GM18520 (cell line): ENCODE measurements around the gene AGAP3.

Source experiments
- ATAC-seq: cut with Tn5 transposase; IDR thresholded peaks from one replicate; pipeline ENCODE4 v1.9.1; 2021; ENCODE audit not compliant: unreplicated experiment

The AGAP3 gene

DNA sequence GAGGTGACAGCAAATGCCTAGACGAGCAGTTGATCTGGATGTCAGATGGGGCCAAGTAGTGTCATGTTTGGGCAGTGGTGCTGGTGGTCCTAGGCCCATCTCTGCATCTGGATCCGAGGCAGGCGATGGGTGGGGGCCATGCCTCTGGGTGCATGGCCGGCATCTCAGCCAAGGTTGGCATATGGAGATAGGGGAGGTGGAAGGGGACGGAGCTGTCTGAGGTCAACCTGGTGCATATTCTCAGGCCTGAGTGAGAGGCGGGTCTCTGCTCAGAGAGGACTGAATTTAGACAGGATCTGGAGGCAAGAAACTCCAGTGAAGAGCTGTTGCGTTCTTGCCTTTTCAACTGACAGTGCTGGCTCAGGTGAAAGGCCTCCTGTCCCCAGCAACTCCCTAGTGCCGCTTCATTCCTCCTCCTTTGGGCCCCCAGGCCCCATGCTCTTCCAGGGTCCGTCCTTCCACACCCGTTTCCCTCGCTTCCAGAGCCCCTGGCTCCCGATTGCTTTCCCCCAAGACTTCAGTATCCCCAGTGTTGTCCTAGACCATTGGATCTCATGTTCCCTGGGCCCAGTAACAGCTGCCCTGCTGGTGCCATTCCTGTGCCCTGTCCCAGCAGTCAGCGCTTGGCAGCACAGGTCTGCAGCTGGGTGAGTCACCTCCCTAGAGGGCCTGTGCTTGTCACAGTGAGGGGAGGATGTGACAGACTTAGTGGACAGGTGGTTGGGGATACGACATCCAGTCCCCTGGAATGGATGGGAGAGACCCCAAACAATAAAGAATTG lies 48.7 kb downstream of the AGAP3 start:
- no peak for ATAC-seq

DNA sequence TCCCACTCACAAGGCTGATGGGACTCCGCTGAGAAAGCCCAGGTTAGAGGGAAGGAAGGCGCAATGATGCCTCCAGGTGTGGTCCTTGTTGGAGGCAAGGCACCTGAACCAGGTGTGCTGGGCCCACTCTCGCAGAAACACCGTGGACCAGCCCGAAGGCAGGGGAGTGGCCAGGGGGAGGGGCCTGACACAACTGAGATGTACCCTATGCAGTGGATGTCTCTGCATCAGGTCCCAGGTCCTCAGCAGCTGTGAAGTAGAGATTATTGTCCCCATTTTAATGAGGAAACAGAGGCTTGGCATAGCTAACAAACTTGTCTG lies 49.2 kb downstream of the AGAP3 start:
- ATAC-seq: no peak

DNA sequence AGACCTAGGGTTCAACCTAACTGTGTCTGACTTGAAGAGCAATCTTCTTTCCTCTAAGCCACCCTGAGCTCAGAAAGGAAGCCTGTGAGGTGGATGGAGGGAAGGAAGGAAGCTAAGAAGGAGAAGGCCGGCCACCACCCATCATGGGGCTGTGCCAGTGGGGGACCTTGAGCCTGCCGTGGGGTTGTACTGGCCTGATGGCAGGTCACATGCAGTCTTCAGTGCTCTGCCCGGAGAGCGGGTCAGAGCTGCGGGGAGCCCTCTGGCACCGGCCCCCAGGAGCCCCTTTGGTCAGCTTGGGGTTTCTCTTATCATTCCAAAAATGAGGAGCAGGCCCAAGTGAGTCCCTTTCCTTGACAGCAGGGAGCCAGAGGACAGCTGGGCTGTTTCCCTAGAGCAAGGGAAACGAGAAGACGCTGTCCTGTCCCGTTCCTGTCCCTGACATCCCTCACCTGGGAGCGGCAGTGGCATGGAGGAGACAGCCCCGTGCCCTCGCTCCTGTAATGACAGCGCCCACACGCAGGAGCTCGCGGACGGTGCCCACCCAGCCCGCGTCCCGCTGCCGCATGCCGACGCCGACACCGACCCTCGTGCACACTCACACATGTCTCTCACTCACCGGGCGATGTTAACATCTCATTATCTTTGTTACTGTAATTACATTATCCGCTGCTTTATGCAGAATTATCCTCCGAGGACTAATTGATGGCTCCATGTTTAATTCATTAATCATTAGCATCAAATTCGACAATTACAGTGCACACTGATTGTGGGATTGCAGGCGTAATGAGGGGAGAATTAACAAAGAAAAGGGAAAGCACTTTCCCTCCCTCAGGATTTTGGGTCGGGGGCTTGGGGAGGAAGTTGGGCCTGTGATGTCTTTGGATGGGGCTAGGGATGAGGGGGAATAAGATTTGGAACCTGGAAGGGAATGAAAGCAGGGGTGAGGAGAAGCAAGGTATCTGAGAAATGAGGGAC lies 49.9 kb downstream of the AGAP3 start:
- no peak for ATAC-seq

DNA sequence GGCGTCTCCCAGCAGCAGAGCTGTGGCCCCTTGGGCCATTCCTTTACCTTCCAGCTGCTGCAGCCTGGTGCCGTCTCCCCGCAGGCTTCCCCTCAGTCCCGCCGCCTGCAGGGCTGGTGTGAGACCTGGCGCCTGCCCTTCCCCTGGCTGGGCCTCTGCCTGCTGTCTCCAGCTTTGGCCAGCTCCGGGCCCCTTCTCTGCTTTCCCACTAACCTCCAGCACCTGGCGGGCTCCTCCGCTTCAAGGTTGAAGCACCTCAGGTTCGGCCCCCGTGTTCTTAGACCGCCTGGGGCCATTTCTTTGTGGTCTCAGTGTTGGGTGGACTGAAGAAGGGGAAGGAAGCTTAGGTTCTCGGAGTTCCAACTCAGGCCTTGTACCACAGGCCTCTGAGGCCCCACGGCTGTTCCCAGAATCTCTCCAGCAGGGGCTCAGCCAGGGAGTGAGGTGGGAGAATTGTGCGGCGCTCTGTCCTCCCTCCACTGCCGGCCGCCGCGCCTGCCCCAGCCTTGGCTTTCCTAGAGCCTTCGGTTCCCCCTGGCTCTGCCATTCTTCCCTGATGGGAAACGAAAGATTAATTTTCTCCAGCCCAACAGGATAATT lies 50.9 kb downstream of the AGAP3 start:
- ATAC-seq: no peak

DNA sequence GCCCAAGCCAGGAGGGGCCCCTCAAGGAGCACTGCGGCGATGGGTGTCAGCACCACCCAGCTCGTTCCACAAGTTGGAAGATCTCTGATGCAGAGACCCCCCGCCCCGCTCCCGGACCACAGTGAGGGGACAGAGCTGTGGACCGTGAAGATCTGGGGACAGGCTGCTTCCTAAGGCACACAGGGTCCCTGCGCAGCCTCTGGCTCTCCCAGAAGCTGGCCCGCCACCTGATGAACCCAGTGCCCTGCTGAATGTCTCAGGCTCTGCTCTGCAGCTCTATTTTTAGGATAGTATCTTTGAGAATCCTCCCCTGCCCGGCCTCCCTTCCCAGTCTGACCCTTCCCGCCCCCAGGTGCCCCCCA lies 51.5 kb downstream of the AGAP3 start:
- no peak for ATAC-seq

DNA sequence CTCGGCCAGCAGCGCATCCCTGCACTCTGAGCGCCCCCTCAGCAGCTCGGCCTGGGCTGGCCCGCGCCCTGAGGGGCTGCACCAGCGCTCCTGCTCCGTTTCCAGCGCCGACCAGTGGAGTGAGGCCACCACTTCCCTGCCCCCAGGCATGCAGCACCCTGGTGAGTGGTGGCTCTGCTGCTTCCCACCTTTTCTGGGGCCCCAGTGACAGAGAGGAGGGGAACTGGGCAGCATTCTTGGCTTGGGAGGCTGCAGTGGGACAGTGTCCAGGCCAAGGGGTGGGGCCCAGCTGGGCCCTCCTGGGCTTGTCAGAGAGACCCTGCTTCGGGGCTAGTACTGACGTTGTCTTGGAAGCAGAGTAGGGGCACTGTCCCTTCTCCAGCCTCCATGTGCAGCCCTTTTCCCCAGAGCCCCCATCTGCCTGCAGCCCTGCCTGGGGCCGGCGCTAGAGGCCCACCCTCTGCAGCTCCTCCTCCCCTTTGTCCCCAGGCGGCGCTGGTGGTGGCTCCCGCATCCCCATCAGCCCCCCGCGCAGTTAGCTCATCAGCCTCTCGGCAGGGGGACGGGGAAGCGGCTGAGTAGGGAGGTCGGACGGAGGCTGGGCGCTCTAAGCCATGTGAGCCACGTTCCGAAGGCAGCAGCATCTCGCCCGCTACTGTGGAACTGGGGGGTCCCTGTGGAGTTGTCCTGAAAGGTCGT lies 52.0 kb downstream of the AGAP3 start:
- no peak for ATAC-seq

DNA sequence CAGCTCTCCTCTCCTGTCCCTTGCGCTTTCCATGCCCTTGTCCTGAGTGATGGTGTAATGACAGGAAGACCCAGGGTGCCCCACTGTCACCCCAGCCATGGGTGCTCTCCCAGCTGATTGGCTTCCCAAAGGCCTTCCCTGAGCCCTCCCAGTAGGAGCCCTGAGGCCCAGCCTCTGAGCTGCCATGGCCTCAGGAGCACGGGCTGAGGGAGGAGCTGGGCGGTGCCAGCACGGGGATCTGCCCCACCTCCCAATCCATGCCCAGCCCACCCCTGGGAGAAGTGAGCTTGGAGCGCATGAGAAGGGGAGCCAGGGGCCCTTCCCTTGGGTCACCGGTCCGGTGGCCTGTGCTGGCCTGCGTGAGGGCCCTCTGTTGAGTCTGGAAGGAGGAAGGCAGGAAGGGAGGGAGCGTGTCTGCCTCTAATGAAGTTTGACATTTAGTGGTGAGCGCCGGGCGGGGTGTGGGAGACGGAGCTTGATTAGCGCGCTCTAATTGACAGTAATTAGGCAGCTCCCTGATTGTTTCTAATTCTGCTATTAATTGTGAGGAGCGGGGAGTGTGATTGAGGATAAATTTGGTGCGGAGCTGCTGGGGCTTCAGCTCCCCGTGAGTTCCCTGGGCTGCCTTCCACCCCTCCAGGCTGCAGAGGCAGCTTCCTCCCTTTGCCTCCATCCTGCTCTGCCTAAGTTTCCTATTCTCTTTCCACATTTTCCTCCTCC lies 53.0 kb downstream of the AGAP3 start:
- ATAC-seq: no peak

DNA sequence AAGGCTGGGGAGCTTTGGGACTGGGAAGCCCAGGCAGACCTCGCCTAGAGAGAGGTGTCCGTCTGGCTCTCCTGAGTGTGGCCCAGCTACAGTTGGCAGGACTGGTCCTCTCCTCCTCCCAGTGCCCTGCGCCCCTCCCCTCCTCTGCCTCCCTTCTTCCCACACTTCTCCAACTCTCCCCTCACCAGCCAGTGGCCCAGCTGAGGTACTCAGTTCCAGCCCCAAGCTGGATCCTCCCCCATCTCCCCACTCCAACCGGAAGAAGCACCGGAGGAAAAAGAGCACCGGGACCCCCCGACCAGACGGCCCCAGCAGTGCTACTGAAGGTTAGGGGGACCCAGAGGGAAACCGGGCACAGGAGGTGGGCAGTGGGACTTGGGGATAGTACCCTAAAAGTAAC lies 53.5 kb downstream of the AGAP3 start:
- no peak for ATAC-seq

DNA sequence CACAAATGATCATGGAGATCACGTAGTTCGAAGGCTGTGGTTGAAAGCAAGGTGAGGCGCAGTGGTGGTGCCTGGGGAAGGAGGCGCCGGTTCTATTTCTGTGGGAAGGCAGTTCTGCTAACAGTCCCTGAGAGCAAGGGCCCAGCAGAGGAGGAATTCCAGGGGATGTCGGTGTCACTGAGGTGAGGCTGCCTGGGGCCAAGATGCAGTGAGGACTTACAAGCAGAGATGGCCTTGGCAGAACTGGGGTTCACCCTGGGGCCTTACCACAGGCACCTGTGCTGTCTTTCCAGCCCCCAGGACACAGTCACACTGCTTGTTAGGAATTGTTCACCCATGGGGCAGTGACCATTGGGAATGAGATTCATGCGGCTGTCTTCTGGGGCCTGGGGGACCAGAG lies 54.6 kb downstream of the AGAP3 start:
- no peak for ATAC-seq

DNA sequence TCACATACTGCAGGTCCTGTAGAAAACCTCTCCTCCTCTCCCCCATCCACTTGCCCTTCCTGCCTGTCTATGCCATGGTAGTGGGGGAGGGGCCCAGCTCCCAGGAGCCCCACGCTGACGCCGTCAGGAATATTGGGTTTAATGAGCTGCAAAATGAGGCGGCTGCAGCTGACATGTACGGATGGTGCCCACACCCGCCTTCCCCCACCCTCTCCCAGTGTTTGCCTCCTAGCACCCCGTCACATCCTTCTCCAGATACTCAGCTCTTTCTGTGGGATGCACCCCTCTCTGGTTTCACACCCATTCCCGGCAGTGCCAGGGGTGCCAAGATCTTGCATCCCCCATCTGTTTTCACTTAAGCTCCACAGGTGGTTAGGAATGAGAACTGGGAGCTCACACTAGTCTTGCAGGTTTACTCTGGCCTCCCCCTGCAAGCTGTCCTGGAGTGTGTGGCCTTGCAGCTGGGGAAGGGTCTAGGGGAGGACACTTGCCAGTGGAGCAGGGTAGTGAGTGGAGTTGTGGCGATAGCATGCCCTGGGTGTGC lies 55.1 kb downstream of the AGAP3 start:
- ATAC-seq: no peak

DNA sequence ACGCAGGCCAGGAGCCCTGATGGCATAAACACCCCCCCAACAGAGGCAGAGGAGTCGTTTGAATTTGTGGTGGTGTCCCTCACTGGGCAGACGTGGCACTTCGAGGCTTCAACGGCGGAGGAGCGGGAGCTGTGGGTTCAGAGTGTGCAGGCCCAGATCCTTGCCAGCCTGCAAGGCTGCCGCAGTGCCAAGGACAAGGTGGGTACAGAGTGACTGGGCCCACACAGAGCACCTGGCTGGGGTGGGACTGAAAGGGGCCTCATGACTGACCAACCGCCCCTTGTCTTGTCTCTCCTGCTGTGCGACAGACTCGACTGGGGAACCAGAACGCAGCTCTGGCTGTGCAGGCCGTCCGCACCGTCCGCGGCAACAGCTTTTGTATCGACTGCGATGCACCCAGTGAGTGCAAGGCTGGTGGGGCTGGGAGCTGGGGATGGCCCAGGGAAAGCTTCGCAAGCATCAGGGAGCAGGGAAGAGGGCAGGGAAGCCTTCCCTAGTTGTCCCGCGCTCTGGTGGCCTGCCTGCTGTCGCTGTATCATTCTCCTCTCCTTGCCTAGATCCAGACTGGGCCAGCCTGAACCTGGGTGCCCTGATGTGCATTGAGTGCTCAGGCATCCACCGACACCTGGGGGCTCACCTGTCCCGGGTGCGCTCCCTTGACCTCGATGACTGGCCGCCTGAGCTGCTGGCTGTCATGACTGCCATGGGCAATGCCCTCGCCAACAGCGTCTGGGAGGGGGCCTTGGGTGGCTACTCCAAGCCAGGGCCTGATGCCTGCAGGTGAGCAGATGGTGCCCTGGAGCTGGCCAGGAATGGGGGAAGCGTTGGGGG lies 55.8 kb downstream of the AGAP3 start:
- no peak for ATAC-seq

DNA sequence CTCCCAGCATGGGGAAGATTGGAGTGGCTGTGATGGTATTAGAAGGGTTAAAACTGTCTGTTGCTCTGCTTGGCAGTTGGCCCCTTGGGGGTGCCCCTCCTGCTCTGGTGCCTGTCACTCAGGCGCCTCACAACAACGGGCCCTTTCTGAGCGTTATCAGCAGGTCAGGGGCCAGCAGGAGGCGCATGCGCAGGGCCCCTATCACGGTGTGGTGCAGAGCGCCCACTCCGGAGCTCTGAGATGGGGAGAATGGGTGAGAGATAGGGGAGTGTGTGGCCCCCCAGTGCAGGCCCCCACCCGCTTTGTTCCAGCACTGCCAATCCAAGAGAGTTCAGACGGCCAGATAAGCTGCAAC lies 56.4 kb downstream of the AGAP3 start:
- no peak for ATAC-seq

DNA sequence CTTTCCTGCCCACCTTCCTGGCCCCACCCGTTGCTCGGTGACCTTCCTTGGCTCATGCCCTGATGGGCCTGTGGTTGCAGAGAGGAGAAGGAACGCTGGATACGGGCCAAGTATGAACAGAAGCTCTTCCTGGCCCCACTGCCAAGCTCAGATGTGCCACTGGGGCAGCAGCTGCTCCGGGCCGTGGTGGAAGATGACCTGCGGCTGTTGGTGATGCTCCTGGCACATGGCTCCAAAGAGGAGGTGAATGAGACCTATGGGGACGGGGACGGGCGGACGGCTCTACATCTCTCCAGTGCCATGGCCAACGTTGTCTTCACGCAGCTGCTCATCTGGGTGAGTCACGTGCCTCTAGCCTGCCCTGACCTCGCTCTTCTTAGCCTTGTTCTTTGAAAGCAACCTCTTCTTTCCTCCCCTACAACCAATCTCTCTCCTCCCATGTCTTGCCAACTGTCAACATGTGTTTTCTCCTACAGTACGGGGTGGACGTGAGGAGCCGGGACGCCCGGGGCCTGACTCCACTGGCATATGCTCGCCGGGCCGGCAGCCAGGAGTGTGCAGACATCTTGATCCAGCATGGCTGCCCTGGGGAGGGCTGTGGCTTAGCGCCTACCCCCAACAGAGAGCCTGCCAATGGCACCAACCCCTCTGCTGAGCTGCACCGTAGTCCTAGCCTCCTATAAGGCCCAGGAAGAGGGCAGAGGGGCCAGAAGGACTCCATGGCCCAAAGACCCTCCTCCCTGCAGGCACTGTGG lies 57.2 kb downstream of the AGAP3 start:
- no peak for ATAC-seq

DNA sequence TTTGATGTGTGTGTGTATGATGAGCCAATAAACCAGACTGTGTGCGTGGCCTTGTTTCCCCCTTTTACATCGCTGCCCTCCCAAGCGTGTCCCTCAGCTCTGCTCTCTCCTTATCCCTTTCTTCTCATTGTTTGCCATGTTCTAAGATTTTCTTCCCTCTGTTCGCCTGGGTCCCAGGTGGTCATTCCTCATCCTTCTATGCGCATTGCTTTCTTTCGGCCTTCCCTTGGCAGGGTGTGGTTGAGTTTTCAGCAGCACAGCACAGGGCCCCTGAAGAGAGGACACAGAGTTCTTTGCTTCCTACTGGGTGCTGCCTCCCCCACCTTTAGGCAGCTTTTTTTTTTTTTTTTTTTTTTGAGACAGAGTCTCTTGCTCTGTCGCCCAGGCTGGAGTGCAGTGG lies 58.1 kb downstream of the AGAP3 start:
- no peak for ATAC-seq

DNA sequence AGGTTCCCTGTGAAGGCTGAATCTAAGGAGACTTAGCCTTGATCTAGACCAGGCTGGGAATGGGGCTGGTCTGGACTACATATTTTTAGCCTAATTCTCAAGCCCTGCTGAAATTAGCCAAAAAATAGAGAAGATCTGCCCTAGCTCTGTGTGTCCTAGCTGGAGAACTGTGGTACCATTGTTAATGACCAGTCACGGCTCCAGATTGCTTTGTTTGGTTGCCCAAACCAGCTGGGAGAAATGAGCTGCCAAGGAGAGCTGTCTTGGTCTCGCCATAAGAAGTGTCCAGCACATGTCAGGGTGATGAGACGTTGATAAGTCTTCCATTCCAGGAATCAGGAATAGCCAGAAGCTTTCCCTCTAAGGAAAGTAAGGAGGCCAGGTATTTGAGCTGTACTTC lies 60.5 kb downstream of the AGAP3 start:
- no peak for ATAC-seq

DNA sequence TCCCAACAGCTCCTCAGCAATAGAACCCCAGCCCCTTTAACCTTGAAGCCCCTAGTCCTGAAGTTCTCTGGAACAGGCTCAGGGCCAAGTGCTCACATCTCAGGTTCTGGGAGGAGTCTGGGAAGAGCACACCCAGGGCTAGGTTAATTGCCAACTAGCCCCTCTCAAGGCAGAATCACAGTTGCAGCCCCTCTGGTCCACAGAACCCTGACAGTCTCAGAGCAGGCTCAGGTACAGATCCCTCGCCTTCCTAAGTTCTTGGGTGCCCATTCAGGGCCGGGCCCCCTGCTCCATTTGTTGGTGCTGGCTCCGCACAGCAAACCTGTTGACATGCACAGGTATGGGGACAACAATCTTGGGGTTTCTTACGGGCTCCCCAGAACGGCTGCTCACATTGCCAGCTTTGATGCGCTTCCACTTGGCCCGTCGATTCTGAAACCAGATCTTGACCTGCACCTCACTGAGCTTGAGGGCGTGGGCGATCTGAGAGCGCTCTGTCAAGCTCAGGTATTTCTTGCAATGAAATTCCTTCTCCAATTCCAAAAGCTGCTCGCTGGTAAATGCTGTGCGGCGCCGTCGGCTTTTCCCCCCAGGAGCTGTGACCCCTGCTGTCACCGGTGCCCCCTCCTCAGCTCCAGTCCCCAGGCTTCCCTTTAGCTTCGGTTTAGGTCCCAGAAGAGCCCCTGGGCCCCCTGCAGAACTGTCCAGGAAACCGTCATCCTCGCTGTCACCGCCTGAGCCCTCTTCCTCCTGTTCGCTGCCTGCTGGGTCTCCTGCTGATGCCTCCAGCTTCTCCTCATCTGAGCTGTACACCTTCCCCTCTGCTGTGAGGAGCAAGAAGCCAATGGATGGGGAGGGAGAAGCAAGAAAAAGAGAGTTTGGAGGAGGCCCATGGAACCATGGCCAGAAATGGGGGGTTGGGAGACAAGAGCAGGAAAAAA lies 62.3 kb downstream of the AGAP3 start:
- no peak for ATAC-seq

DNA sequence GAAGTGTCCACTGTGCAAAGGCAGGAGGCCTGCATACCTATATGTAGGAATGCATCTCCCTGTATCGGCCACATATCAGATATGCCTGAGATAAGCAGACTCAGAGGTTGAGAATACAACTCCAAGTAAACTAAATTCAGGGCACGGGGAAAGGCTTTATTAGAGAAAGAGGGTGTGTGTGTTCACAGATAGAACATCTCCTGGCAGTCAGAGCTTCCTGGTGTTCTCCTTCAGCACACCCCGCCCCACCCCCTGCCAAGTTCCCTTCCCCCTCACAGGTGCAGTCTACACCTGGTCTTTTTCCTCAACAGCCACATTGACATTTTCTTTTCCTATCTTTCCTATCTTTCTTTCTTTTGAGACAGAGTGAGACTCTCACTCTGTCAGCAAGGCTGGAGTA lies 64.1 kb downstream of the AGAP3 start:
- ATAC-seq: no peak
